ENCODE measurements around the gene FMN1. TPM values are rescaled to one million over a fixed set of nuclear protein-coding genes. Genes with fewer than 3 reads are reported as not detected.

Gene FMN1
- total and polyA plus RNA-seq, 2 of the 8 experiments (the other 6 are each of a cell fraction or from before 2014, with no cell fraction given), result 0.27 to 3.7 TPM

DNA sequence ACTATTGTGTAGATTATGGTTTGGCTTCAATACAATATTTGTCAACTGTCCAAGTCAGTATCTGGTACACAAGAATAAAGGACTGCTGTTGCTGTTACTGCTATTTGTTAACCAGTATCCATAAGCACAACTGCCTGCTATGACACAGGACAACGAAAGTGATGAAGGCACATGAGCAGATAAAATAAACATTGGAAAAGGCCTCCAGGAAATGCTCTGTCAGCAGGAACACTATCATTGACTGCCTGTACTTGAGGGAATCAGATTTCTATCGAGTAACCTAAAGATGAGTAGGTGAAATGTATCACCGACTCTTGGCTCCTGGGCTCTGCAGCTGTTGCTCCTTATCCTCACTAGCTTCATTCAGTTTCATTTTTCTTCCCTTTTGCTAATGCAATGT, 56.5 kb downstream of the FMN1 start (continued):
- TF ChIP-seq, protein P1, sequence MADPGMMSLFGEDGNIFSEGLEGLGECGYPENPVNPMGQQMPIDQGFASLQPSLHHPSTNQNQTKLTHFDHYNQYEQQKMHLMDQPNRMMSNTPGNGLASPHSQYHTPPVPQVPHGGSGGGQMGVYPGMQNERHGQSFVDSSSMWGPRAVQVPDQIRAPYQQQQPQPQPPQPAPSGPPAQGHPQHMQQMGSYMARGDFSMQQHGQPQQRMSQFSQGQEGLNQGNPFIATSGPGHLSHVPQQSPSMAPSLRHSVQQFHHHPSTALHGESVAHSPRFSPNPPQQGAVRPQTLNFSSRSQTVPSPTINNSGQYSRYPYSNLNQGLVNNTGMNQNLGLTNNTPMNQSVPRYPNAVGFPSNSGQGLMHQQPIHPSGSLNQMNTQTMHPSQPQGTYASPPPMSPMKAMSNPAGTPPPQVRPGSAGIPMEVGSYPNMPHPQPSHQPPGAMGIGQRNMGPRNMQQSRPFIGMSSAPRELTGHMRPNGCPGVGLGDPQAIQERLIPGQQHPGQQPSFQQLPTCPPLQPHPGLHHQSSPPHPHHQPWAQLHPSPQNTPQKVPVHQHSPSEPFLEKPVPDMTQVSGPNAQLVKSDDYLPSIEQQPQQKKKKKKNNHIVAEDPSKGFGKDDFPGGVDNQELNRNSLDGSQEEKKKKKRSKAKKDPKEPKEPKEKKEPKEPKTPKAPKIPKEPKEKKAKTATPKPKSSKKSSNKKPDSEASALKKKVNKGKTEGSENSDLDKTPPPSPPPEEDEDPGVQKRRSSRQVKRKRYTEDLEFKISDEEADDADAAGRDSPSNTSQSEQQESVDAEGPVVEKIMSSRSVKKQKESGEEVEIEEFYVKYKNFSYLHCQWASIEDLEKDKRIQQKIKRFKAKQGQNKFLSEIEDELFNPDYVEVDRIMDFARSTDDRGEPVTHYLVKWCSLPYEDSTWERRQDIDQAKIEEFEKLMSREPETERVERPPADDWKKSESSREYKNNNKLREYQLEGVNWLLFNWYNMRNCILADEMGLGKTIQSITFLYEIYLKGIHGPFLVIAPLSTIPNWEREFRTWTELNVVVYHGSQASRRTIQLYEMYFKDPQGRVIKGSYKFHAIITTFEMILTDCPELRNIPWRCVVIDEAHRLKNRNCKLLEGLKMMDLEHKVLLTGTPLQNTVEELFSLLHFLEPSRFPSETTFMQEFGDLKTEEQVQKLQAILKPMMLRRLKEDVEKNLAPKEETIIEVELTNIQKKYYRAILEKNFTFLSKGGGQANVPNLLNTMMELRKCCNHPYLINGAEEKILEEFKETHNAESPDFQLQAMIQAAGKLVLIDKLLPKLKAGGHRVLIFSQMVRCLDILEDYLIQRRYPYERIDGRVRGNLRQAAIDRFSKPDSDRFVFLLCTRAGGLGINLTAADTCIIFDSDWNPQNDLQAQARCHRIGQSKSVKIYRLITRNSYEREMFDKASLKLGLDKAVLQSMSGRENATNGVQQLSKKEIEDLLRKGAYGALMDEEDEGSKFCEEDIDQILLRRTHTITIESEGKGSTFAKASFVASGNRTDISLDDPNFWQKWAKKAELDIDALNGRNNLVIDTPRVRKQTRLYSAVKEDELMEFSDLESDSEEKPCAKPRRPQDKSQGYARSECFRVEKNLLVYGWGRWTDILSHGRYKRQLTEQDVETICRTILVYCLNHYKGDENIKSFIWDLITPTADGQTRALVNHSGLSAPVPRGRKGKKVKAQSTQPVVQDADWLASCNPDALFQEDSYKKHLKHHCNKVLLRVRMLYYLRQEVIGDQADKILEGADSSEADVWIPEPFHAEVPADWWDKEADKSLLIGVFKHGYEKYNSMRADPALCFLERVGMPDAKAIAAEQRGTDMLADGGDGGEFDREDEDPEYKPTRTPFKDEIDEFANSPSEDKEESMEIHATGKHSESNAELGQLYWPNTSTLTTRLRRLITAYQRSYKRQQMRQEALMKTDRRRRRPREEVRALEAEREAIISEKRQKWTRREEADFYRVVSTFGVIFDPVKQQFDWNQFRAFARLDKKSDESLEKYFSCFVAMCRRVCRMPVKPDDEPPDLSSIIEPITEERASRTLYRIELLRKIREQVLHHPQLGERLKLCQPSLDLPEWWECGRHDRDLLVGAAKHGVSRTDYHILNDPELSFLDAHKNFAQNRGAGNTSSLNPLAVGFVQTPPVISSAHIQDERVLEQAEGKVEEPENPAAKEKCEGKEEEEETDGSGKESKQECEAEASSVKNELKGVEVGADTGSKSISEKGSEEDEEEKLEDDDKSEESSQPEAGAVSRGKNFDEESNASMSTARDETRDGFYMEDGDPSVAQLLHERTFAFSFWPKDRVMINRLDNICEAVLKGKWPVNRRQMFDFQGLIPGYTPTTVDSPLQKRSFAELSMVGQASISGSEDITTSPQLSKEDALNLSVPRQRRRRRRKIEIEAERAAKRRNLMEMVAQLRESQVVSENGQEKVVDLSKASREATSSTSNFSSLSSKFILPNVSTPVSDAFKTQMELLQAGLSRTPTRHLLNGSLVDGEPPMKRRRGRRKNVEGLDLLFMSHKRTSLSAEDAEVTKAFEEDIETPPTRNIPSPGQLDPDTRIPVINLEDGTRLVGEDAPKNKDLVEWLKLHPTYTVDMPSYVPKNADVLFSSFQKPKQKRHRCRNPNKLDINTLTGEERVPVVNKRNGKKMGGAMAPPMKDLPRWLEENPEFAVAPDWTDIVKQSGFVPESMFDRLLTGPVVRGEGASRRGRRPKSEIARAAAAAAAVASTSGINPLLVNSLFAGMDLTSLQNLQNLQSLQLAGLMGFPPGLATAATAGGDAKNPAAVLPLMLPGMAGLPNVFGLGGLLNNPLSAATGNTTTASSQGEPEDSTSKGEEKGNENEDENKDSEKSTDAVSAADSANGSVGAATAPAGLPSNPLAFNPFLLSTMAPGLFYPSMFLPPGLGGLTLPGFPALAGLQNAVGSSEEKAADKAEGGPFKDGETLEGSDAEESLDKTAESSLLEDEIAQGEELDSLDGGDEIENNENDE (IDR thresholded peaks at IDR 0.05; ENCODE audit: insufficient replicate concordance, low read length), result no peak
- TF ChIP-seq TCF12 (IDR thresholded peaks at IDR 0.05; ENCODE audit: low read depth, low read length) (no peak), RAD21 (IDR thresholded peaks at IDR 0.05 in 1 of 2, conservative IDR thresholded peaks at IDR 0.05 in 1 of 2; ENCODE audit: low read depth in 2 of 2, low read length in 2 of 2) (no peak), TEAD4 (IDR thresholded peaks at IDR 0.05; ENCODE audit: low read depth, low read length) (no peak), NANOG (IDR thresholded peaks at IDR 0.05; ENCODE audit: insufficient read depth, low read depth, low read length, poor library complexity, severe bottlenecking) (no peak), SP2 (IDR thresholded peaks at IDR 0.05; ENCODE audit: low read length) (no peak), POLR2AphosphoS5 (IDR thresholded peaks at IDR 0.05; ENCODE audit: low read depth, low read length) (no peak), CBX8 (IDR thresholded peaks at IDR 0.05; ENCODE audit: borderline replicate concordance, low read depth, low read length) (no peak), SP1 (IDR thresholded peaks at IDR 0.05; ENCODE audit: low read depth, low read length) (no peak)
